ENCODE results near the gene OCRL. TPM values are rescaled to one million over a fixed set of nuclear protein-coding genes. Genes with fewer than 3 reads are reported as not detected.

The OCRL gene
- polyA plus RNA-seq, 1 experiment = 16.4 TPM

DNA sequence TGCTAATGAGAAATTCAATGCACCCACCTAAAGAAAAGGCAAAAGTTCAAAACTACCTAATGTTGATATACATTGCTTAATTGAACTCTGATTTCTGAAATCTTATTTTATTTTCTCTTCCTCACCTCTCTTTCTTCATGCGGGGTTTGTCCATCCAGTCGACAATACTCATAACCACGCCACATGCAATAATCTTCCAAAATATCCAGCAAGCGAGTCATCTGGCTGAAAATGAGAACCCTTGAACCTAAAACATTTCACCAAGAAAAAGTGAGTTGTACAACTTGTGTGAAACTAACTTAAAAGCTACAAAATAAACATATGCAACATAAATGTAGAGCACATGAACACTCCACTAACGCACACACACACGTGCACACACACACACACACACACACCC lies 43.4 kb upstream of the OCRL start:
- no peak for DNase-seq (ENCODE audit: low read depth)
- Histone ChIP-seq H3K4me3 (ENCODE audit: low read depth, low read length) (no peak overlapping the region), H3K27me3 (ENCODE audit: control insufficient read depth, insufficient read depth, low read length) (no peaks in the 10 kb centered on the region), H3K36me3 (ENCODE audit: control insufficient read depth, insufficient read depth, low read length) (no peaks in the 10 kb centered on the region; the same call in 1 of the 2 replicates)
- CTCF ChIA-PET = no interaction called here
- POLR2A ChIA-PET = no interaction called here
- TF ChIP-seq CTCF (IDR thresholded peaks at IDR 0.05; ENCODE audit: insufficient read depth, low read depth, low read length) = no peak

GRCh38 chrX:129497146-129497843 lies 42.8 kb upstream of the OCRL start:
- Histone ChIP-seq H3K27me3 (ENCODE audit: control insufficient read depth, insufficient read depth, low read length) (no peaks in the 10 kb centered on the region), H3K4me3 (ENCODE audit: low read depth, low read length) (no peak overlapping the region), H3K36me3 (ENCODE audit: control insufficient read depth, insufficient read depth, low read length) (no peaks in the 10 kb centered on the region; the same call in 1 of the 2 replicates)
- CTCF ChIA-PET = no interaction called here
- no peak for TF ChIP-seq CTCF (IDR thresholded peaks at IDR 0.05; ENCODE audit: insufficient read depth, low read depth, low read length)
- POLR2A ChIA-PET = no interaction called here
- DNase-seq (ENCODE audit: low read depth) = no peak

GRCh38 chrX:129510331-129510730 lies 29.7 kb upstream of the OCRL start:
- POLR2A ChIA-PET = interaction anchor here (0.6 kb wide), 1 partner anchor 30 kb away, joined by 6 read pairs; the partner anchor contains the start of gene OCRL
- TF ChIP-seq CTCF (IDR thresholded peaks at IDR 0.05; ENCODE audit: insufficient read depth, low read depth, low read length) = no peak
- no peaks in the 10 kb centered on the region for H3K27me3 ChIP-seq (ENCODE audit: control insufficient read depth, insufficient read depth, low read length)
- CTCF ChIA-PET = no interaction called here
- H3K36me3 ChIP-seq (ENCODE audit: control insufficient read depth, insufficient read depth, low read length) = no peaks in the 10 kb centered on the region
- H3K4me3 ChIP-seq (ENCODE audit: low read depth, low read length) = no peak overlapping the region
- DNase-seq (ENCODE audit: low read depth) = no peak

GRCh38 chrX:129511689-129512088 lies 28.4 kb upstream of the OCRL start:
- no peaks in the 10 kb centered on the region for H3K27me3 ChIP-seq (ENCODE audit: control insufficient read depth, insufficient read depth, low read length)
- H3K4me3 ChIP-seq (ENCODE audit: low read depth, low read length) = no peak overlapping the region
- H3K36me3 ChIP-seq (ENCODE audit: control insufficient read depth, insufficient read depth, low read length) = no peaks in the 10 kb centered on the region
- DNase-seq (ENCODE audit: low read depth) = no peak
- CTCF ChIA-PET = no interaction called here
- POLR2A ChIA-PET = no interaction called here
- TF ChIP-seq CTCF (IDR thresholded peaks at IDR 0.05; ENCODE audit: insufficient read depth, low read depth, low read length) = no peak

- ChIA-PET CTCF (no interaction called here), POLR2A (no interaction called here)
- H3K4me3 ChIP-seq (ENCODE audit: low read depth, low read length) = no peak overlapping the region
These were observed 27.6 kb upstream of the OCRL start for GRCh38 chrX:129512409-129512808.

More at GRCh38 chrX:129512409-129512808, 27.6 kb upstream of the OCRL start:
- no peaks in the 10 kb centered on the region for H3K27me3 ChIP-seq (ENCODE audit: control insufficient read depth, insufficient read depth, low read length)
- H3K36me3 ChIP-seq (ENCODE audit: control insufficient read depth, insufficient read depth, low read length) = no peaks in the 10 kb centered on the region
- no peak for DNase-seq (ENCODE audit: low read depth)
- no peak for TF ChIP-seq CTCF (IDR thresholded peaks at IDR 0.05; ENCODE audit: insufficient read depth, low read depth, low read length)
